K562 (cell line): ENCODE data around the gene GTF2H4. TPM values are rescaled to one million over a fixed set of nuclear protein-coding genes. Genes with fewer than 3 reads are reported as not detected.

Experiments
- ATAC-seq: fragments of 200-7000 bp; cut with Tn5 transposase; 3 replicates; pipeline ENCODE4 v1.9.1; 2020; ENCODE audit warnings: moderate library complexity
- BruUV-seq: library from RNA; stranded (reverse); fragments of 400-500 nt; replicated peaks from 2 replicates; lab custom pipeline; 2021; lab: Mats Ljungman, UMichigan
- CTCF ChIA-PET: fragments of 300-600 bp; formaldehyde crosslinking; extraction: SDS; loops from one replicate; lab custom pipeline; 2021; ENCODE audit warnings: low intra/inter-chr PET ratio; lab: Yijun Ruan, JAX
- POLR2A ChIA-PET: fragments of 300-600, 350-650 bp; sonication (Branson Sonifier 250); formaldehyde crosslinking; extraction: SDS; loops from one replicate; lab custom pipeline; 2021; ENCODE audit warnings: antibody characterized with exemption, inconsistent platforms; lab: Yijun Ruan, JAX
- DNase-seq, 4 experiments: peaks; one replicate each; pipeline versions ENCODE4 v3.0.0 to v3.0.0-alpha.2; 2011 to 2018; ENCODE audit warnings: low spot score in 3 of 4, mixed read lengths in 3 of 4; ENCODE audit errors: extremely low read depth in 1 of 4
- FAIRE-seq: peaks from 2 replicates; lab custom pipeline; 2011; peaks lifted over from hg19 to GRCh38; lab: Jason Lieb, UNC
- H2AFZ ChIP-seq: 2 replicates; pipeline ENCODE4 v1.6.0; 2011; ENCODE audit warnings: low read depth, low read length, control low read depth, inconsistent platforms
- H3K27ac ChIP-seq: fragments of 200-600 bp; 3 replicates; pipeline ENCODE4 v1.8.0; 2011; ENCODE audit warnings: low read depth, mild to moderate bottlenecking, control low read depth, inconsistent platforms, low read length, moderate library complexity, mixed read lengths; ENCODE audit errors: extremely low read depth
- H3K27me3 ChIP-seq, 2 experiments: fragments of 300-600 bp in 1 of 2; 2 replicates in 1 of 2; 3 replicates in 1 of 2; pipeline versions ENCODE4 v1.6.0 to v1.8.0; 2011; ENCODE audit warnings: inconsistent platforms in 2 of 2, low read length in 2 of 2, mild to moderate bottlenecking in 1 of 2, mixed read lengths in 1 of 2, moderate library complexity in 1 of 2; ENCODE audit not compliant: control insufficient read depth in 2 of 2, insufficient read depth in 2 of 2
- H3K36me3 ChIP-seq: fragments of 300-600 bp; 3 replicates; pipeline ENCODE4 v1.8.0; 2011; ENCODE audit warnings: mild to moderate bottlenecking, low read length, inconsistent platforms; ENCODE audit not compliant: control insufficient read depth, insufficient read depth
- H3K4me1 ChIP-seq, 2 experiments: fragments of 200-600 bp in 1 of 2; replicated peaks in 1 of 2; 2 replicates in 1 of 2; 3 replicates in 1 of 2; pipeline versions ENCODE4 v1.5.1 to v1.8.0; 2011; ENCODE audit warnings: inconsistent platforms in 2 of 2, low read length in 2 of 2, mild to moderate bottlenecking in 1 of 2, mixed read lengths in 1 of 2, moderate library complexity in 1 of 2; ENCODE audit not compliant: control insufficient read depth in 2 of 2, insufficient read depth in 2 of 2
- H3K4me2 ChIP-seq: 2 replicates; pipeline ENCODE4 v1.6.1; 2011; ENCODE audit warnings: low read length, control low read depth, inconsistent platforms, mixed read lengths; ENCODE audit not compliant: insufficient read depth
- H3K4me3 ChIP-seq: fragments of 200-600 bp; sonication (generic), shearing (Covaris generic); 2 replicates; pipeline ENCODE4 v1.5.1; 2016; ENCODE audit warnings: control low read depth, inconsistent platforms
- H3K79me2 ChIP-seq: fragments of 200-600 bp; 3 replicates; pipeline ENCODE4 v1.8.0; 2011; ENCODE audit warnings: low read length, inconsistent platforms; ENCODE audit not compliant: control insufficient read depth, insufficient read depth
- H3K9ac ChIP-seq, 2 experiments: 2 replicates each; pipeline versions ENCODE4 v1.6.0 to v1.6.1; 2011; ENCODE audit warnings: low read depth in 2 of 2, low read length in 2 of 2, control low read depth in 1 of 2, inconsistent platforms in 1 of 2, mild to moderate bottlenecking in 1 of 2, mixed read lengths in 1 of 2; ENCODE audit not compliant: insufficient read depth in 1 of 2
- H3K9me1 ChIP-seq: one replicate; pipeline ENCODE4 v1.6.0; 2011; ENCODE audit warnings: inconsistent platforms, mild to moderate bottlenecking, low read length, moderate library complexity; ENCODE audit not compliant: control insufficient read depth, insufficient read depth
- H3K9me3 ChIP-seq: replicated peaks from 2 replicates; pipeline ENCODE4 v1.5.1; 2011; ENCODE audit warnings: low read depth, low read length, inconsistent platforms; ENCODE audit not compliant: control insufficient read depth, insufficient read depth
- H4K20me1 ChIP-seq: replicated peaks from 2 replicates; pipeline ENCODE4 v1.6.1; 2011; ENCODE audit warnings: low read length, inconsistent platforms, mixed read lengths; ENCODE audit not compliant: control insufficient read depth, insufficient read depth
- ARID2 ChIP-seq: fragments of 450-650 bp; IDR thresholded peaks from 2 replicates; pipeline ENCODE4 v1.6.1; 2017; ENCODE audit warnings: antibody characterized with exemption, mild to moderate bottlenecking
- C11orf30 ChIP-seq: fragments of 450-650 bp; IDR thresholded peaks from 2 replicates; pipeline ENCODE4 v1.6.1; 2016; ENCODE audit warnings: low read depth, mild to moderate bottlenecking
- CEBPB ChIP-seq: fragments of 450-650 bp; IDR thresholded peaks from 2 replicates; pipeline ENCODE4 v1.6.1; 2016; ENCODE audit warnings: missing genetic modification characterization, missing compliant biosample characterization
- ELF1 ChIP-seq: fragments of 200-800 bp; sonication (Bioruptor generic); IDR thresholded peaks from 2 replicates; pipeline ENCODE4 v1.6.1; 2016; ENCODE audit warnings: missing genetic modification characterization, missing compliant biosample characterization
- EWSR1 ChIP-seq: fragments of 450-650 bp; IDR thresholded peaks from 2 replicates; pipeline ENCODE4 v1.6.1; 2018; ENCODE audit warnings: borderline replicate concordance, mild to moderate bottlenecking, low read depth, moderate library complexity; ENCODE audit not compliant: partially characterized antibody
- PHB ChIP-seq: fragments of 250-450 bp; sonication (Bioruptor Pico); IDR thresholded peaks from 2 replicates; pipeline ENCODE4 v1.5.0; 2021
- POLR2B ChIP-seq: fragments of 450-650 bp; IDR thresholded peaks from 2 replicates; pipeline ENCODE4 v1.6.1; 2018; ENCODE audit warnings: low read depth; ENCODE audit not compliant: partially characterized antibody
- SIX5 ChIP-seq, 2 experiments: IDR thresholded peaks; 2 replicates each; pipeline ENCODE4 v1.6.1; 2011; ENCODE audit warnings: low read length in 2 of 2, borderline replicate concordance in 1 of 2, low read depth in 1 of 2, mild to moderate bottlenecking in 1 of 2, moderate library complexity in 1 of 2; ENCODE audit not compliant: insufficient read depth in 1 of 2
- TAF1 ChIP-seq: IDR thresholded peaks from 2 replicates; pipeline ENCODE4 v1.6.1; 2011; ENCODE audit warnings: mild to moderate bottlenecking, low read length, moderate library complexity; ENCODE audit not compliant: insufficient read depth, control insufficient read depth, severe bottlenecking; ENCODE audit errors: extremely low read depth
- ZEB2 ChIP-seq: fragments of 450-650 bp; IDR thresholded peaks from 2 replicates; pipeline ENCODE4 v1.6.1; 2016
- ZNF134 ChIP-seq: fragments of 250-450 bp; sonication (Bioruptor Pico); conservative IDR thresholded peaks from 2 replicates; pipeline ENCODE4 v1.4.0; 2020
- ZNF764 ChIP-seq: fragments of 250-450 bp; sonication (Bioruptor Pico); IDR thresholded peaks from 2 replicates; pipeline ENCODE4 v1.4.0; 2020; ENCODE audit warnings: low read depth, mild to moderate bottlenecking, moderate library complexity
- ZNF780A ChIP-seq: fragments of 250-450 bp; sonication (Bioruptor Pico); IDR thresholded peaks from 2 replicates; pipeline ENCODE4 v1.5.0; 2021; ENCODE audit warnings: mild to moderate bottlenecking
- ZSCAN32 ChIP-seq: fragments of 450-650 bp; formaldehyde crosslinking; IDR thresholded peaks from 2 replicates; pipeline ENCODE4 v1.4.0; 2020; ENCODE audit warnings: mild to moderate bottlenecking, moderate library complexity
- WGBS: fragments of 100-300 bp; shearing (Covaris generic); methylation state at CpG from one replicate; pipeline ENCODE4 v1.1.6; 2016; ENCODE audit warnings: low coverage, mixed read lengths; ENCODE audit not compliant: insufficient coverage; ENCODE audit errors: missing lambda C conversion rate; 5-methylcytosine and 5-hydroxymethylcytosine counted together
- in situ Hi-C: fragments of 300-500 bp; cut with MboI; formaldehyde crosslinking; loops from 4 replicates; pipeline ENCODE4 v1.15.0; 2018; ENCODE audit warnings: inconsistent platforms, mixed read lengths
- intact Hi-C: fragments of 100-400 bp; cut with micrococcal nuclease; formaldehyde crosslinking; loops from 2 replicates; pipeline ENCODE4 v1.14.2; 2022
- polyA plus RNA-seq, 8 experiments: library from polyadenylated mRNA; depleted of rRNA in 4 of 8; stranded (reverse) in 5 of 8; unstranded in 3 of 8; fragments of >200 nt; fragmentation: Nextera tagmentation in 2 of 8; fragmentation: Illumina TruSeq in 1 of 8; extraction: Ambion mirVana in 2 of 8; extraction: Trizol in 1 of 8; gene quantifications; 2 replicates each; pipeline versions ENCODE4 v1.2.1 to v1.2.3, GENCODE V29; 2011 to 2014; ENCODE audit warnings: inconsistent platforms in 1 of 8, missing spikeins in 1 of 8
- total RNA-seq, 7 experiments: library from RNA; depleted of rRNA in 6 of 7; stranded (reverse); fragments of >200 nt in 6 of 7; fragmentation: Illumina TruSeq in 2 of 7; extraction: Trizol in 2 of 7; gene quantifications; 2 replicates each; pipeline versions ENCODE4 v1.2.1 to v1.2.3, GENCODE V29; 2011 to 2021; ENCODE audit warnings: low replicate concordance in 1 of 7
- TF ChIP-seq, protein P1 (sequence below): sonication (generic); formaldehyde crosslinking; IDR thresholded peaks from 2 replicates; pipeline ENCODE4 v1.5.0; 2020; ENCODE audit warnings: missing genetic modification reagents
- TF ChIP-seq, protein P2 (sequence below): sonication (generic); formaldehyde crosslinking; IDR thresholded peaks from 2 replicates; pipeline ENCODE4 v1.8.0; 2022; ENCODE audit warnings: missing genetic modification reagents, mild to moderate bottlenecking, borderline replicate concordance
- TF ChIP-seq, protein P3 (sequence below): fragments of 250-450 bp; sonication (Bioruptor Pico); IDR thresholded peaks from 2 replicates; pipeline ENCODE4 v1.6.1; 2021; ENCODE audit warnings: mild to moderate bottlenecking
- TF ChIP-seq, protein P4 (sequence below): fragments of 450-650 bp; IDR thresholded peaks from 2 replicates; pipeline ENCODE4 v1.6.1; 2014; ENCODE audit warnings: low read depth, mild to moderate bottlenecking, moderate library complexity, borderline replicate concordance

GTF2H4 gene
- total and polyA plus RNA-seq, 9 of the 15 experiments (the other 6 are each of a cell fraction or from before 2014, with no cell fraction given), result 3.6 to 86.1 (median 39.6) TPM

DNA sequence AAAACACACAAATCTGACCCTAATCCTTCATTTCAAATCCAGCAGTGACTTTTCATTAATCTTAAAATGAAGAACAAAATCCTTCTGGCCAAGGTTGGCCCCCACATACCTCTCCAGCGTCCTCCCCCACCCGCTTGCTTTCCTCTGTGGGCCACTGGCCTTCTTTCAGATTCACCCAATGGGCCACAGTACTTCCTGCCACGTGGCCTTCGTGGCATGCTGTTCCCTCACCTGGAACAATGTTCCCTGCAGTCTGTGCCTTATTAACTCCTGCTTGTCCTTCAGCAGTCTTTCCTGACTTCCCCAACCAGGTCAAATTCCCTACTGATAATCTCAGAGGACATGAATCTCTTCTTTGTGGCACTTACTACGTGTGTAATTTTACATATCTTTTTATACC, 5.3 kb upstream of the GTF2H4 start:
- POLR2A ChIA-PET, result interaction anchor here (2.0 kb wide), 1 partner anchor 20 kb away, joined by 5 read pairs; no protein-coding TSS in a partner anchor
- peaks cover 6% of the 10 kb centered on the region in 2 experiments; a peak in 4 of 5 replicates for H3K4me1 ChIP-seq
- H3K9me1 ChIP-seq, result no peaks in the 10 kb centered on the region
- in situ Hi-C loops (no loop called here), intact Hi-C loops (no loop called here)
- CTCF ChIA-PET, result interaction anchor here (0.6 kb wide), 1 partner anchor 174 kb away, joined by 4 read pairs; no protein-coding TSS in a partner anchor
- H3K27ac ChIP-seq, result no peak overlapping the region
- 0 out of 4 replicates have a peak overlapping the region, but pooled peaks of 1 of the 2 experiments have one; percentile 44 for H3K9ac ChIP-seq
- H3K4me2 ChIP-seq, result no peak overlapping the region
- FAIRE-seq (no peak), ATAC-seq (no peak), DNase-seq (no peak)
- H3K4me3 ChIP-seq, result no peak overlapping the region
- no peaks in the 10 kb centered on the region for H3K27me3 ChIP-seq
- peak overlapping the region; percentile 4; the same call in 1 of the 2 replicates for H2AFZ ChIP-seq
- H3K36me3 ChIP-seq, result peaks cover 21% of the 10 kb centered on the region; the same call in 2 of the 3 replicates
- no peaks in the 10 kb centered on the region for H3K9me3 ChIP-seq
- no peaks in the 10 kb centered on the region for H4K20me1 ChIP-seq
- BruUV-seq, result no TSS peak
- H3K79me2 ChIP-seq, result no peaks in the 10 kb centered on the region
- WGBS, result 34% methylated on average over 5 of the region's 5 CpGs
- TF ChIP-seq, protein P1, sequence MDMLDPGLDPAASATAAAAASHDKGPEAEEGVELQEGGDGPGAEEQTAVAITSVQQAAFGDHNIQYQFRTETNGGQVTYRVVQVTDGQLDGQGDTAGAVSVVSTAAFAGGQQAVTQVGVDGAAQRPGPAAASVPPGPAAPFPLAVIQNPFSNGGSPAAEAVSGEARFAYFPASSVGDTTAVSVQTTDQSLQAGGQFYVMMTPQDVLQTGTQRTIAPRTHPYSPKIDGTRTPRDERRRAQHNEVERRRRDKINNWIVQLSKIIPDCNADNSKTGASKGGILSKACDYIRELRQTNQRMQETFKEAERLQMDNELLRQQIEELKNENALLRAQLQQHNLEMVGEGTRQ (CRISPR knock-in tag), result peak; percentile 28; the same call in 1 of the 2 replicates
- TF ChIP-seq C11orf30, result no peak
- no peak for TF ChIP-seq SIX5 (IDR thresholded peaks at IDR 0.05; ENCODE audit: borderline replicate concordance in 1 of 2, insufficient read depth in 1 of 2, low read depth in 1 of 2, low read length in 2 of 2)
- TF ChIP-seq, protein P2, sequence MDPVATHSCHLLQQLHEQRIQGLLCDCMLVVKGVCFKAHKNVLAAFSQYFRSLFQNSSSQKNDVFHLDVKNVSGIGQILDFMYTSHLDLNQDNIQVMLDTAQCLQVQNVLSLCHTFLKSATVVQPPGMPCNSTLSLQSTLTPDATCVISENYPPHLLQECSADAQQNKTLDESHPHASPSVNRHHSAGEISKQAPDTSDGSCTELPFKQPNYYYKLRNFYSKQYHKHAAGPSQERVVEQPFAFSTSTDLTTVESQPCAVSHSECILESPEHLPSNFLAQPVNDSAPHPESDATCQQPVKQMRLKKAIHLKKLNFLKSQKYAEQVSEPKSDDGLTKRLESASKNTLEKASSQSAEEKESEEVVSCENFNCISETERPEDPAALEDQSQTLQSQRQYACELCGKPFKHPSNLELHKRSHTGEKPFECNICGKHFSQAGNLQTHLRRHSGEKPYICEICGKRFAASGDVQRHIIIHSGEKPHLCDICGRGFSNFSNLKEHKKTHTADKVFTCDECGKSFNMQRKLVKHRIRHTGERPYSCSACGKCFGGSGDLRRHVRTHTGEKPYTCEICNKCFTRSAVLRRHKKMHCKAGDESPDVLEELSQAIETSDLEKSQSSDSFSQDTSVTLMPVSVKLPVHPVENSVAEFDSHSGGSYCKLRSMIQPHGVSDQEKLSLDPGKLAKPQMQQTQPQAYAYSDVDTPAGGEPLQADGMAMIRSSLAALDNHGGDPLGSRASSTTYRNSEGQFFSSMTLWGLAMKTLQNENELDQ (CRISPR knock-in tag), result no peak
- TF ChIP-seq, protein P3, sequence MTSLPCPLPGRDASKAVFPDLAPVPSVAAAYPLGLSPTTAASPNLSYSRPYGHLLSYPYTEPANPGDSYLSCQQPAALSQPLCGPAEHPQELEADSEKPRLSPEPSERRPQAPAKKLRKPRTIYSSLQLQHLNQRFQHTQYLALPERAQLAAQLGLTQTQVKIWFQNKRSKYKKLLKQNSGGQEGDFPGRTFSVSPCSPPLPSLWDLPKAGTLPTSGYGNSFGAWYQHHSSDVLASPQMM (CRISPR knock-in tag), result no peak
- TF ChIP-seq PHB, result no peak
- no peak for TF ChIP-seq CEBPB (tag)
- no peak for TF ChIP-seq EWSR1
- no peak for TF ChIP-seq ZSCAN32
- 0 out of 2 replicates have a peak, but pooled peaks have one; percentile 26 for TF ChIP-seq ELF1 (tag)
- TF ChIP-seq ZNF780A, result no peak
- TF ChIP-seq, protein P4, sequence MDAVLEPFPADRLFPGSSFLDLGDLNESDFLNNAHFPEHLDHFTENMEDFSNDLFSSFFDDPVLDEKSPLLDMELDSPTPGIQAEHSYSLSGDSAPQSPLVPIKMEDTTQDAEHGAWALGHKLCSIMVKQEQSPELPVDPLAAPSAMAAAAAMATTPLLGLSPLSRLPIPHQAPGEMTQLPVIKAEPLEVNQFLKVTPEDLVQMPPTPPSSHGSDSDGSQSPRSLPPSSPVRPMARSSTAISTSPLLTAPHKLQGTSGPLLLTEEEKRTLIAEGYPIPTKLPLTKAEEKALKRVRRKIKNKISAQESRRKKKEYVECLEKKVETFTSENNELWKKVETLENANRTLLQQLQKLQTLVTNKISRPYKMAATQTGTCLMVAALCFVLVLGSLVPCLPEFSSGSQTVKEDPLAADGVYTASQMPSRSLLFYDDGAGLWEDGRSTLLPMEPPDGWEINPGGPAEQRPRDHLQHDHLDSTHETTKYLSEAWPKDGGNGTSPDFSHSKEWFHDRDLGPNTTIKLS, result peak; percentile 62; the same call in 1 of the 2 replicates
- TF ChIP-seq ZEB2, result no peak
- TF ChIP-seq POLR2B, result no peak
- no peak for TF ChIP-seq ZNF764 (CRISPR knock-in tag)
- no peak for TF ChIP-seq TAF1
- TF ChIP-seq ARID2, result no peak
- TF ChIP-seq ZNF134 (CRISPR knock-in tag), result no peak
